Activated CD4-positive, alpha-beta T cell treated with anti-CD3 and anti-CD28 coated beads, Interleukin-2, Interleukin-6, amounts not matched to agents 100 ng/mL and 50 ng/mL, durations not matched to agents 16 hours and 8 hours (primary cell): ENCODE measurements around the gene ZBTB7C.

Experiments
- DNase-seq: peaks from one replicate; pipeline ENCODE4 v3.0.0-alpha.2; 2020

The ZBTB7C gene

DNA sequence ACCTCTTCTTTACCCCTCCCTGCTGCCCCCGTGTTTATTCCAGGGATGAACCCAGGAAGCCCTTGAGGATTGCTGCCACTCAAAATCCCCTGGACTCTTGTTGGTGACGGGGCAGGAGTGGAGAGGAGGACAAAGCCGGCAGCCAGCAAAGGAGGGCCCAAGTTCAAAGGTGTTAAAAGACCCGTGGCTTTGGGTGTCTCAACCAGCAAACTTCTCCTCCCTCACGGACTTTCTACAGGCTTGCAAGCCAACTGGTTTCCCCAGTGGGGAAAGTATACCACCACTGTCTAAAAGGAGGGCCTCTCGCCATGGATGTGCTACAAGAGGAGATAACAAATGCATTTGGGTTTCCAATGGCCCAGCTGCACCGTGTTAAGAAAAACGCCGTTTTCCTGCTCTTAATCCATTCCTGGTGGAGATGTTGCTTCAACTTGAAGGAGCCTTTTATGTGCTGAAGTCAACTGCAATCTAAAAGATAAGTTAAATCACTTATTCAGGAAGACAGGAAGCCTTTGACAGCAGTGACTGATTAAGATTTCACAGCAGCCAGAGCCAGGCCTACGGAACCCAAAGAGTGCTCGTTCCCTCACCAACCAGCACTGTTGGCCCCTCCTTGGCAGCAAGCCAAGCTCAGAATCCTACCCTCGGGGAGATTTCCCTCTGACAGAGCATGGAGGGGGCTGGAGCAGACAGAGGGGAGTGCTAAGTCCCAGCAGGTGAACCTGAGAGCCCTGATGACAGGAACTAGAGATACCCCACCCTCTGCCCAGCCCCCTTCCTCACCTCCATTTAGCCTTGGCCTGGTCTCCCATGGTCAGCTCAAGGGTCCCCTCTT is 57.8 kb downstream of the ZBTB7C start:
- no peak for DNase-seq

DNA sequence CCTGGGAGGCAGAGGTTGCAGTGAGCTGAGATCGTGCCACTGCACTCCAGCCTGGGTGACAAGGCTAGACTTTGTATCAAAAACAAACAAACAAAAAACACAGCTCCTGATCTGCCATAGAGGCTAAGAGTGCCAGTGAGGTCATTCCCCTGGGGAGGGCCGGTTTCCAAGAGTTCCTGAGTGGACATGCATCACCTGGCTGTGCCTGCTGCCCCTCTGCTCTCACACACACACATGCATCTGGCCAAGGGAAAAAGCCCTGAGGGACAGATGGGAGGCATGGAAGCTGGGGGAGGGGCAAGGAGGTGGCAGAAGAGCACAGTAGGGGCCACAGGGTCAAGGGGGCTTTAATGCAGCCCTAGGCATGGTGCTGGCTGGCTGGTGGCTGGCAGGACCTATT is 60.4 kb downstream of the ZBTB7C start:
- no peak for DNase-seq

DNA sequence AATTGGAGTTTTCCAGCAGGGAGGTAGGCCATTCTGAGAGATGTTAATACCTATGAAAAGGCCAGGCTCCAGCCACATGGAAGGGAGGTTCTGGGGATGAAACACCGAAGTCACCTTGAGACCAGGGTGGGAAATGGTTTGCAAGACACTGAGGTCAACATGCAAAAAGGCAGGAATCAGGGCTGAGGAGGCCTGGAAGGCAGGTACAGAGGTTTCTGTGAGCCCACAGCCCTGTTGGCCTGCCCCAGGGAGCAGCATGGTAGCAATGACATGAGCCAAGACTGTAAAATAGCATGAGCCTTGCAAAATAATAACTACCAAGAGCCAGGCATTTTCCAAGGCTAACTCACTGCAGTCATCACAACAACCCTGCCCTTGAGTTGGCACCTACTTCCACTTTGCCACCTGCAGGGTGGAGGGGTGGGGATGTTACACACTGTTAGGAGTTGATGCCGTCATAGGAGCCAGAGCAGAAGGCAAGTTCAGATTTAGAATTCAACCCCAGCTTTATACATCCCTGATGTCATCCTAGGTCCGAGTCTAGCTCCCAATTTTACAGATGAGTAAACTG is 61.3 kb downstream of the ZBTB7C start:
- DNase-seq = no peak

DNA sequence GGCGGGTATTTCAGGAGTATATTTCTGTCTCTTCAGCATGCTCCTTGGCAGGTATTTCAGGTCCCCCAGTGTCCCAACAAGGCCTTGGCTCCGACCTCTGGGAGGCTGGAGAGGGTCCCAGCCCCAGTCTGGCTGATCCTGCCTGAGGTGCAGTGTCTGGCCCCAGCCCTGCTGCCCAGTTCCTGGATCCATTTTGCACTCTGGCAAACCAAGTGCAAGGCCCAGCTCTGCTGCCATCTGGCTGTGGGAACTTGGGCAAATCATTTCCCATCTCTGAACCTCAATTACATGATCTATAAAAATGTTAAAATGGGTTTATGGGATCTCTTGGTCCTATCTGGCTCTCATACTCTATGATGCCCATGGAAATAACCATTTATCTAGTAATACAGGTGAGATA is 63.6 kb downstream of the ZBTB7C start:
- DNase-seq = no peak

DNA sequence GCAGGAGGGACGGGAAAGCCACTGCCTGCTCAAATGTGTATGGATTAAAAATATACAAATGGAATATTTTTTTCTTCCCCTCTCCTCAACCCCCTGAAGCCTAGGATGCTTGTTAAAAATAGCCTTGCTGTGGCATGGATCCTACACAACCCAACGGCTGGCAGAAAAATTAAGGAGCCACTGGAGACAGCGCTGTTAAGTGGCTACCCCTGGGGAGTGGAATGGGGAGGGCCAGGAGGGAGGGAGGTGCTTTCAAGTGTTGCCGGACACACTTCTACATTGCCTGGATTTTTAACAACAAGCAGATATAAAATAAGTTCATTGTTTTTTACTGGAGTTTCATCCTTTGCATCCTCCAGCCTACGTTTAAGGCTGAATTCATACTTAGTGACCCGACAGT is 66.6 kb downstream of the ZBTB7C start:
- no peak for DNase-seq

DNA sequence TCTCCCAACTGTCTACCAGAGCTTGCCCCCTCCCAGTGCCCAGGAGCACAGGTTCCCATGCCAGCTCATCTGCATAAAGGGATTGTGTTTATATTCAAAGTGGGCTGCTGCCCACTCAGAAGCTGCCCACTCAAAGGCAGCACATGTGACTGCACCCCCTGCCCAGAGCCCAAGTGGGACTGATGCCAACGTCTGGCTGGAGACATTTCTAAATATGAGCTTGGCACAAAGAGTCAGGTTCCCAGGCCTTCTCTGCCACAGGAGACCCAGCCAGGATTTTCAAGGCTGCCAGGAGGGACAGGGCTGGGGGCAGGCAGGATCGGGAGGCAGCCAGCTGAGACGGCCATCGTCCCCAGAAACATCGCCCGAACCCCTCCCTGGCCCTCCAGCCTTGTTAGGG is 67.1 kb downstream of the ZBTB7C start:
- DNase-seq = no peak

DNA sequence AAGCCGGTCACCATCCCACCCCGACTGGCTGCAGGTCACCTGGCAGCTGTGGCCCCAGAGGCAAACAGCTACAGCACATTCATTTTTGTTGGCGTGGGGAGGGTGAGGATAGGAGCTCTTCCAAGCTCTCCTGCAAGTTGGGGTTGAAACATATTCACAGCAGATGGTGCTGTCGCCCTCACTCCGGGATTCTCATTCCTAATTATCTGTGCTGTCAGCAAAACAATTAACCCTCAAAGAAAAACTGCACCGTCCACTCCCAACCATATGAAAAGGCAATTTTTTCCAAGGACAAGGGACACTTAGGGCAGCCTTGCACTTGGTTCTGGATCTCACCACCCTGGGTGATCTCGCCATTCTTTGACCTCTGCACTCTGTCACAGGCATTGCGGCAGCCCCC is 68.6 kb downstream of the ZBTB7C start:
- no peak for DNase-seq

DNA sequence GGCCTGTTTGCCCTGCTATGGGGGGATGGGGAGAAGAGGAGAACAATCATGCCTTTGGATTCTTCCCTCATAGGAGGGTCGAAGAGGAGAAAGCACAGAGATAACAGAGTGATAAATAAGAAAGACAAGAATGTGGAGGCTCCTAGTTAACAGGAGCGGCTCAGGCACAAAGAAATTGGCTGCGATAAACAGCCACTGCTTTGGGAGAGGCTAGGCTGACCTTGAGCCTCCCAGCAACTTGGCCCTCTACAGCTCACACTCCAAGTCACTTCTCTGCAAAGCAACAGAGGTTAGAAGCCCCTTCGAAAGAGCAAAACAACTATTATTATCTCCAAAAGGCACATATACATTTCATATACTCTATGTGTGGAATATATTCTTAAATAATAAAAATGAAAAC is 69.5 kb downstream of the ZBTB7C start:
- DNase-seq = no peak

DNA sequence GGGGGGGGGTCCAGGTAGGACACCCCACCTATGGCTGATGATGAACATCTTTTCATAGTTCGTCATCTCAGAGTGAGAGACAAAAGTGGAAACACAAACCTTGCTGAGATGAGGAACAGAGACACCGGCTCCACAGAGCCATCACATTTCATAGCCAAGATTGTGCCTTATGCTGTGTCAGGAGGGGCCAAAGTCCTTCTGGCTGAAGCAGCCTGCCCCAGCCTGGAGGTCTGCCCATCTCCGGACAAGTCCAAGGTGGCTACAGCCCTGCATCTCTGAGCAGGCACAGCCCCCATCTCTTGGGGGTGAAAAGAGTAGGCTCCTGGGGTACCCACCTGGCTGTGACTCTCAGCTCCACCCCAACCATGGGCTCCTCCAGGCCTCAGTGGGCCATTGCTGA is 70.3 kb downstream of the ZBTB7C start:
- DNase-seq = no peak

DNA sequence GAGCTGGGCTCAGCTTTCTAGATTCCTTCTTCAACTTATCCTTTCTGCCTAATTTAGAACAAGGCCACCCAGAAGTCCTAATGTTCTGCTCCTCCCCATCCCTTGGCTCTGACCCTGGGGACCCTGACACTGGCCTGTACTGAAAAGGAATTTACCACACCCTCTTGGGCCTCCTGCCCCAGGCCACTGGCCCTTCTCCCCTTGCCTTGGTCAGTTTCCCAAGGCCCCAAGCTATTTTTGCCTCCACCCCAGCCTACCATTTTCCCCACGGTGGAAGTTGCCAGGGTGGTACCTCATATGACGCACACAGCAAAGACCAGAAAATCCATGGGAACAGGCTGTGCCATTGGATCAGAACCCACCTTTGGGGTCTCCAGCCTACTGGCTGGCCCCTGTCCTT is 72.1 kb downstream of the ZBTB7C start:
- DNase-seq = no peak

DNA sequence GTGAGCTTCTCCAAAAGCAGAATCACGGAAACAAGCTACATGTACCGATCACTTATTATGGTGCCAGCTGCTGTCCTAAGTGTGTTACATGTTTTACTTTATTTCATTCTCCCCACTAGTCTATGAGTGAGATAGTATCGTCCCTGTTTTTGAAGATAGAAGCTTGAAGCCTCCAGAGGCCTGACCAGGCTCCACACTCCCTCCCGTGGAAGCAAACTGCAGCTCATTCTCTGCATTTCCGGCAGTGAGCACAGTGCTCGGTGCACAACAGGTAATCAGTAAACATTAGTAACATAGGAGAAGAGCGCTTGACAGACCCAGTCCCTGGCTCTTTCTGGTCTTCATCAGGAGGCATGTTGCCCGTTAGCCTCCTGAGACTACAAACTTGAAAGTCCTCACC is 72.9 kb downstream of the ZBTB7C start:
- DNase-seq = no peak

DNA sequence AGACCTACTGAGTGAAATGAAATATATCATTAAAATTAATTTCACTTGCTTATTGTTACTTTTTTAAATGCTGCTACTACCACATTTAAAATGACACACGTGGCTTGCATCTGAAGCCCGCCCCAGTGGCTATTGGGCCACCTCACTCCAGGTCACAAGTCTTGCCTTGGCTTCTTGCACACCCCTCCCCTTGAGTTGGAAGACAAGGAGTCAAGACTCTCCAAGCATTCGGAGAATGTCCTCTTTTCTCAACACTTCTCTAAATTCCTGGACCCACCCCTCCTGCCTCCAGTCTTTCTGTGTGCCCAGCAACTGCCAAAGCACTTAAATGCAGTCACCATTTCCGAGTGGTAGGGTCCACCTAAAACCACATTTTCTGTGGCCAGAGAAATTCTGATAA is 73.4 kb downstream of the ZBTB7C start:
- no peak for DNase-seq

DNA sequence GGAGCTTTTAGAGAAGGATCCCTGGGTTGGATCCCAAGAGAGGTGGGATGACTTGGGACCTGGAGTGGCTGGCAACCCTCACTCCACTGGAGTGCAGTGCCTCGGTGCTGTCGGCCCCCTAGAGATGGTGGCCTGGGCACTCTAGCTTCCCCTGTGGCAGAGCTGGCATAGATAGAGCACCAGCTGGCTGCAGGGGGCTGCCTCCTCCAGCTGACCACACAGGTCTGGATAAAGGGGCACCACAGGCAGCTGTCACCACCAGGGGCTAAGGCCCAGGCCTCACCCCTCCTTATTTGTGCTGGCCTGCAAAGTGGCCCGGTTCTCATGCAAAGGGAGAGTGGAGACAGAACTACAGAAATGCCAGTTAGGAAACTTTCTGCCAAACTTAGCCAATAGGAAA is 74.3 kb downstream of the ZBTB7C start:
- no peak for DNase-seq

DNA sequence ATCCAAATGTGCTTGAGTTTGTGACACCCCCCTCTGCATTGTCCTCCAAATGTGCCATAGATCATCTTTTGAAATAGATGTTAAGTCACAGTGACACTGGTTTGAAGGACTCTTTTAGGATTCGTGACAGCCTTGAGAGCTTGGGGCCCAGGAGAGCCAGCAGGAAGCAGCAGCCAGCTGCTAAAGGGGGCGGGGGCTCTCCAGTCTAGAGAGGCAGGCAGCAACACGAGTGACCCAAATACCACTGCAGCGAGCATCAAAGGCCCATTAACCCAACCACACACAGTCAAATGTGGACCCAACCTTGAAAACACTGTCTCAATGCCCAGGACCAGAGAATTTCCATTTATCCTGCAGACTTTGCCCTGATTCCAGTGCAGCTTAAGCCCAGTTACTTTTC is 75.6 kb downstream of the ZBTB7C start:
- DNase-seq = no peak

DNA sequence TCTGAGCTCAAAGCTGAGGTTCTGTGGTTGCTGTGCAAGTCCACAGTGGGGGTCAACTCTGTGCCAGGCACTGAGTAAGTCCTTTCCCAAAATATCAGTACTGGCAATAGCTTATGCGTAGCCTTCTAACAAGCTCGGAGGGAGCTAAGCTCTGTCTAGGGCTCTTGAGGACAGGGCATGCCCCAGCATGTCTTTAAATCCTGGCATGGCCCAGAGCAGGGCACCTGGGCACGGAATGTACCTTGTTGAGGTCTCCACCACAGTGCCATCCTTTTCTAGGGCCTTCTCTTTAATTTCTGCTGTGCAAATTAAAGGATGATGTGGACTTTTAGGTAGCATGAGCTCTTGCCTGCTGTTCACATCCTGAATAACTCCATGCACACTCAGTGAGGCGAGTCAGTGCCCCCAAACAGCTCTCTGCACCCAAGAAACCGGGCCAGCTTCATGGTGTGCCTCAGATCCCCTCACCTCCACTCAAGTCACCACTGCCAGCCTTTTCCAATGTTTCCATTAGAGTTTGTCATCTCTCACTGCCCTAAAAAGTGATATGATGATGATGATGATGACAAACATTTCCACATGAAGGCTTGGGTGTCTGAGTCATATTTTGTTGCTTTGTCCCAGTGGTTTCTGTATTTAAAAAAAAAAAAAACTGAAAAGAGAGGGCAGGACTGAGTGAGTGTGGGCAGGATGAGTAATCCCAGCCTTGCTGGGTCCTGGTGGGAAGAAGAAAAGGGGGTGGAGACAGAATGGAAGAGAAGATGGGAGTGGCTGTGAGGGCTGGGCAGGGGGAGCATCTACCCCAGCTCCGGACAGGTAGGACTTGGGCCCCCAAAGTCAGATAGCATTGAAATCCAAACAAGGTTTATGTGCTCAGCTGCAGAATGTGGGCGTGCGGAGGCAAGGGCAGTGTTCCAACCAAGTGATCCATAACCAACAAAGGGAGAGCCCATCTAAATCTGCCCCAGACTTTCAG is 78.9 kb downstream of the ZBTB7C start:
- no peak for DNase-seq

DNA sequence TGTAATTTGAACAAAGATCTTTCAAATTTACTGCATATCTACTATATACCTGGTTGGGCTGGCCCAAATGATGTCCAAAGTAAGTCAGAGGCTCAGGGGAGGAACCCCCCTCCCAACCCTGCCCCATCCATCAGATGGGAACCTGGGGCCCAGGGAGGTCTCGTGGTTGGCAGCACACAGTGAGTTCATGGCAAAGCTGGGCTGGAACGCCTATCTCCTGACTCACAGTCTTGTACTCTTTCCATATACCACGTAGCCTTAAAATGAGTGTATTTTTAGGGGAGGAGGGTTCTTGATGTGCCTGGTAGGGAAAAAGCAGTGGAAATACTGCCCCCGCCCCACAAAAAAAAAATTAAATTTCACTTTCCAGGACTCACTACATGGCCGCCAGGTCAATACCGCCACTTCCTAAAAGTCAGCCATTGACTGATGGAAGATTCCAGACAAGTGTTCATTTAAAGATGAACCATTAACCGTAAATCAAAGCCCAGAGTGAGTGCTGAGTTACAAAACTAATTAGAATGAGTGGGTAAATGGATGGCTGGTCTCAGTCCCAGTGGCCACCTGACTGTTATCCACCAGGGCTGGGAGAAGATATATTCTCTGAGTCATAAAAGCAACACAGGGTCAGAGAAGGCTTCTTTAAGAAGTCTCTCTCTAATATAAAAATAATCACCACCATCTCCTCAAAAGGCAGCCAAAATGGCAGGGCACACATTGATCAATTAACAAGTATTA is 80.5 kb downstream of the ZBTB7C start:
- no peak for DNase-seq

DNA sequence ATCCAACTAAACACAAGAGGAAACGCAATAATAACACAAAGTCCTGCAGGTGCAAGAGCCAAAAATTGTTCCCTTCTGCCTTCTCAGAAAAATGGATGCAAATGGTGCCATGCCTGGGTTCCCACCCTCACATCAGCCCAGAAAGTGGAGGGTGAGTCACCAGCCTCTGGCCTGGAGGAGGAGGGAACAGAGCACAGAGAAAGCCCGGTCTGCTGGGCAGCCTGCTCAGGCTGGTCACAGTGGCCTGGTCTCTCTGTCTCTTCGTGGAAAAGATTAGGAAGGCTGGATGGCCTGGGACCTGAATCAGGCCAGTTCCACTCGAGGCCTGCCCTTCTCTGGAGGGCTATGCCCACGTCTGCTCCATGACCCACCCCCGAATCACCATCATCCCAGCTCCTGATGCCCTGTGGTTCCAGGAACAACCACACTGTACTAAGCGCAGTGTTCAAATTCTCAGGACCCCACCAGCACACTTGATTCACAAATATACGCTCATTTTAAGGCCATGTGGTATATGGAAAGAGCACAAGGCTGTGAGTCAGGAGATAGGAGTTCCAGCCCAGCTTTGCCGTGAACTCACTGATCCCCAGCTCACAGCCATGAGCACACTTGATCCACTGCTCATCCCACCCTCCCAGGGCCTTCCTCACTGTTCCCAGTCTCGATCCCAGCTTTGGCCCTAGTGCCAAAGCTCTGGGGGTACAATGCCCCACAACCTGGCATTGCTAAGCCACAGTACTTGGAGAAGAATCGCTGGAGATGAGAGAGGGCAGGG is 82.1 kb downstream of the ZBTB7C start:
- DNase-seq = no peak

DNA sequence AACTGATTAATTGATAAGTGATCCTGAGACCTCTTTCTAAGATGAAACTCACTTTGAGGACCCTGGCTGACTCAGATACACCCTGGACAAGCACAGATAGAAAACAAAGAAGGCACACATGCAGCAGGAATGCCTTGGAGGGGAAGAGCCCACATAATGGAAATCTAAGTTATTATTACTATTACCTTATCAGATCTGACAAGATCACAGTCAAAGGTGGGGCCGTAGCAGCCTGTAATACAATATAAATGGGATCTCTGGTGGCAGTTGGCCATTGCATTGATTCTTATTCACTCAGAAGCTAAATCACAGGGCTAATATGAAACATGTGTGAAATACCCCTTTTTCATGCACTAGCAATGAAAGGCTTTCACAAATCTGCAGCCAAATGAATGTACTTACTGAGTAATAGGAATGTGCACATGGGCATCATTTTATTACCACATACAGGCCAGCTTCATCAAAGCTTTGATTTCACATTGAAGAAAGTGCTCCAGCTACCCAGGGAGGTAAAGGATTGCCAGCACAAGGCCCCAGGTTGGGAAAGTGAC is 84.0 kb downstream of the ZBTB7C start:
- DNase-seq = no peak

DNA sequence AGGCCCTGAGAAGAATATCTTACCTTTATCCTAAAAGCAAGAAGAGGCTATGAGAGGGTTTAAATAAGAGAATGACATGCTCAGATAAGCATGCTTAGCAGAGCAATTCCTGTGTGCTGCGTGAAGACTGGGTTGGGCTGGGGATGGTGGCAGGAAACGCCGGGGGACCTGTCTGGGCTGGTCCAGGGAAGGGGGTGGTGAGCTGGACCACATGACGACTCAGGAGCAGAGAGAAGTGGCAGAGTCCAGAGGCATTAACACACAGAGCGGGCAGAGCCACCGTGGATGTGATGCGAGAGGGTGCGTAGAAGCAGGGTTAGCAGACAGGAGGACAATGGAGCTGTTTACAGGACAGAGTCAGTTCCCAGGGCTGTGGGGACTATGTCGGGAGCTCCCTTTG is 84.5 kb downstream of the ZBTB7C start:
- DNase-seq = no peak

DNA sequence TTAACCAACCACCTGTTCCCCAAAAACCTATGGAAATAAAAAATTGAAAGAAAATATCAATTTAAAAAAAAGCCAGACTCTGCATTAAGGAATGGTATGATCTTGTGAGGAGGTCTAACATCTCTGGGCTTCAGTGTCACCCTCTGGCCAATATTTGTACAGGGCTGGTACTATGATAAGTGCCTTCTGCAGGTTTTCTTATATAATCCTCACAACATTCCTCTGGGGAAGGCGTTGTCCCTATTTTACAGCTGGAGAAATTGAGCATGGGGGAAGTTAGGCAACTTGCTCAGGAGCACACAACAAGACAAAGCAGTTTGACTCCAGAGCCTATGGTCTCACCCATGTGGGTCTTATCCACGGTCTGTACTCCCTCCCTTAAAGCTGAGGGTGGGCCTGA is 86.0 kb downstream of the ZBTB7C start:
- DNase-seq = no peak

DNA sequence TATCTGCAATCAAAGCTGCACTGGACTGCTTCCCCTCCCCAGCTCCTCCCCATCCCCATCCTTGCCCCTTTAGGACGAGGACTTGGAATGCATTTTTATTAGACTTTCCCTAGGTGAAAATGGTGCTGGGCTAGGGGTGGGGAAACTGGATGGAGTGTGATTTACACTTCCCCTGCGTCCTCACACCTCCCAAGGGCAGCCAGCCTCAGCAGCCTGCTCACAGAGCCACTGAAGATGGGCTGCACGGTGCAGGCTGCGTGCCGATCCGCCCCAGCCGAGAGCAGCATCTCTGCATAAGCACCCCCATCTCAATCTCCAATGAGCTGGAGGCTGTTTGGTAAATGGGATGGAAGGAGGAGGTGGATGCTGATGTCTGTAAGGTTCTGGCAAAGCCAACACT is 87.6 kb downstream of the ZBTB7C start:
- DNase-seq = no peak

DNA sequence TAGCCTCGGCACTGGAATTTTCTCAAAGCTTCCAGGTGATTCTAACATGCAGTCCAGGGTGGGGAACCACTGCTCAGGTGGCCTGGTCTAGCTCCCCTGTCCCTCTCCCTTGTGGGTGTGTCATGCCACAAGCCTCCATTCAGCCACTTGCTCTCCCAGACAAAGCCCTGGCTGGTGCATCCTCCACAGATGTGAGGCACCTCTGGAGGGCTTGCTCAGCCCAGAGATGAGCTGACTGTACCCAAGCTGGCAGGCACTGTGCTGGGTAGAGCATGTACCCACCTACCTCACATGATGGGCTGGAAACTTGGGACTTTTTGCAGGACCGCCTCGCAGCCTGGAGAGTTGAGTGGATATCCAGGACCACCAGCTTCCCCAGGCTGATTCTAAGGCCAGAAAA is 88.1 kb downstream of the ZBTB7C start:
- DNase-seq = no peak
